HG03039 (cell line): ENCODE measurements around the gene TBL1X.
"Not testable (repeated sequence)": the region's sequence is repeated elsewhere in the genome, so short reads cannot be mapped to it uniquely, and the experiment has no call there.

Experiments
- ATAC-seq: cut with Tn5 transposase; IDR thresholded peaks from one replicate; pipeline ENCODE4 v1.9.1; 2021; ENCODE audit warnings: mild to moderate bottlenecking, moderate library complexity; ENCODE audit not compliant: unreplicated experiment

Gene TBL1X

DNA sequence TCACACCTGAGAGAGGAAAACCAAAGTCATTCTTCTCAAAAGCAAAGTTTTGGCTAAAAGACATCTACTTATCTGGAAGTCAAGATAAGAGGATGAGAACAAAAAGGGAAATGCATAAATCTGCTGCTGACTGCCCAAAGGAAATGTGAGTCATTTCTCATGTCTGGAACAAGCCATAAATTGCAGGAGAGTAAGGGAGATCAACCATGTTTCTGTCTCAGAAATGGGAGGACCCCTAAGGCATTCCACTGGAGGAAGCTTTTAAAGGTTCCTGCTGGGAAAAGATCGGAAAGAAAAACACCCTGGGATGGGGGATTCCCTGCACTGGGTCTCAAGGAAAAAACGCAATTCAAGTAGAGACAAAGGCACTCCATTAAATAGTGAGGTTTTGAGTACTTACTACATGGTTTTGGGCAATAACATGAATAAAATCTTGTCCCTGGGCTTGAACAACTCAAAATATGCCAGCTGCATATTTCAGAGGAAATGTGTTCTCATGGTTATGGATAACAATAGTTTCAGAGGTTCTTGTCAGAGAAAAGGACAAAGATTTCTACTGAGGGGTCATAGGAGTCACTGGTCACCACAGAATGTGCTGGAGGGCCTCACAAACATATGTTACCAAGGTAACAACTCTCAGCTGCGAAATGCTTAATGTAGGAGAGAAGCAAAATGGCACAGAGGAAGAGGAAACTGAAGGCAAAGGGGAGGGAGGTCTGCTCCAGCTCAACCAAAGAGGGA is 281.5 kb downstream of the TBL1X start:
- ATAC-seq: no peak

DNA sequence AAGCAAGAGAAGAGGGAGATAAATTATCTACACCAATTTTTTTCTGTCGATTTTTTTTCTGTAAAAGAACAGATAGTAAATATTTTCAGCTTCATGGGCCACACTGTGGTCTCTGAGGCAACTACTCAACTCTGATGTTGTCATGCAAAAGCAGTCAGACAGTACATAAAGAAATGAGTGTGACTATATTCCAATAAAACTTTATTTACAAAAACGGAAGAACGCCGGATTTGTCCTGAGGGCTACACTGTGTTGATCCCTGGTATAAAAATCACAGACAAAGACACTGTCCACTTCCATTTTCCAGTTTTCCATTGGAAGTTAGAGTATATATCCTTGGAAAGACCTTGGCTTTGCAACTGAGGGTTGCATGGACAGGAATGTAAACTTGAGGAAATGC is 282.8 kb downstream of the TBL1X start:
- no peak for ATAC-seq

DNA sequence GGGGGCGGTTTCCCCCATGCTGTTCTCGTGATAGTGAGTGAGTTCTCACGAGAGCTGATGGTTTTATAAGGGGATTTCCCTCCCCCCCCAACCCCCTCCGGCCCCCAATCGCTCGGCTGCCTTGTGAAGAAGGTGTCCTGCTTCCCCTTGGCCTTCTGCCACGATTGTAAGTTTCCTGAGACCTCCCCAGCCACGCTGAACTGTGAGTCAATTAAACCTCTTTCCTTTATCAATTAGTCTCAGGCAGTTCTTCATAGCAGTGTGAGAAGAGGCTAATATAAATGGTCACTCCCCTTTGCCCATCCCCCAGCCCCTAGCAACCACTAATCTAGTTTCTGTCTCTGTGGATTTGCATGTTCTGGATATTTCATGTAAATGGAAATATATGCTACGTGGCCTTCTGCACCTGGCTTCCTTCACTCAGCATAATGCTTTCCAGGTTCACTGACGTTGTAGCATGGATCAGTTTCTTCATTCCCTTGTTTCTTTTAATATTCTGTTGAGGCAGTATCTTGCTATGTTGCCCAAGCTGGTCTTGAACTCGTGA is 284.4 kb downstream of the TBL1X start:
- no peak for ATAC-seq

DNA sequence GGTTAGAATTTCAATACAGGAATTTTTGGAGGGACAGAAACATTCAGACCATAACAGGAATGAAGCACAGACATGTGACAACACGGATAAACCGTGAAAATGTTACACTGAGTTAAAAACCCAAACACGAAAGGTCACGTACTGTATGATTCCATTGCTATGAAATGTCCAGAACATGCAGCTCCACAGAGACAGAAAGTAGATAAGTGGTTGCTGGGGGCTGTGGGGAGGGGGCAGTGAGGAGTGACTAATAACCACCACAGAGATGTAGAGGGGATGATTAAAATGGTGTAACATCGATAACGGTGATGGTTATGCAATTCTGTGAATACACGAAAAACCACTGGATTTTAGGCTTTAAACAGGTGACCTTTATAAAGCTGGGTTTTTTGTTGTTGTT is 292.5 kb downstream of the TBL1X start:
- ATAC-seq: no peak

DNA sequence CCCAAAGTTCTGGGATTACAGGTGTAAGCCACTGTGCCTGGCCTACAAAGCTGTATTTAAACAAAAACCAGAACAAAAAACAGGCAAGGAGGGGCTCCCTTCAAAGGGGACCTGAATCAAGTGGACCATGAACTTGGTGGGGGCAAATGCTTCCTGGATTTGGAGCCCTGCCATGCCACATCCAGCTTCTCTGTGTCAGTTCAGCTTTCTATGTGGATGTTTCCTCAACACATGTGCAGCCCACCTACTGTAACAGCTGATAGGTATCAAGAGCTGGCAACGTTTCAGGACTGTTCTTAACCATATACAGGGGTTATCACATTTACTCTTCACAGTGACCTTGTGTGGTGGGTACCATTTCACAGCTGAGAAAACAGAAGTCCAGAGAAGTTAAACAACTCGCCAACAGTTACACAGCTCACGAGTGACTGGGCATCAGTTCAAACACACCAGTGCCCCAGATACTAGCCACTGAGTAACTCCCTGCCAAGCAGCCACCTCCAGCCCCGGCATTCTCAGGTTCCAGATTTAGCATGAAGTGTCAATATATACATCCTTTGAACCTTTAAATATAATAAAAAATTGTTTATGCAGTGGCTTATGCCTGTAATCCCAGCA is 293.3 kb downstream of the TBL1X start:
- ATAC-seq: no peak

DNA sequence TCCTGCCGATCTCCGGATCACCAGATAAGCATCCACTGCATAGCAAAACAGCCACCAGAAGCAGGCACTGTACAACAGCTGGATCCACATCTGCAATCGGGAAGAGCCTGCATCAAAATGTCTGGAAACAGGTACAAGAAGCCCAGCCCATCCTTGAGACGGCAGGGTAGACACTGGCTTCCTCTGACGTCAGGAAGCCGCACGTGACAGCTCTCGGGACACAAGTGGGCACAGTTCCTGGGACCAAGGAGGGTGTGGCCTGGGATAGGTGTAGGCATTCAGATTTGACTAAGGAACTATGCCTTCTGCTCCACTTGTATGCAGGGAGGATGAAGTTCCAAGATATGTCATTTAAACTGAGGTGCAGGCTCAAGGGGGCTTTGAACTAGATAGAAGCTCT is 294.5 kb downstream of the TBL1X start:
- no peak for ATAC-seq

DNA sequence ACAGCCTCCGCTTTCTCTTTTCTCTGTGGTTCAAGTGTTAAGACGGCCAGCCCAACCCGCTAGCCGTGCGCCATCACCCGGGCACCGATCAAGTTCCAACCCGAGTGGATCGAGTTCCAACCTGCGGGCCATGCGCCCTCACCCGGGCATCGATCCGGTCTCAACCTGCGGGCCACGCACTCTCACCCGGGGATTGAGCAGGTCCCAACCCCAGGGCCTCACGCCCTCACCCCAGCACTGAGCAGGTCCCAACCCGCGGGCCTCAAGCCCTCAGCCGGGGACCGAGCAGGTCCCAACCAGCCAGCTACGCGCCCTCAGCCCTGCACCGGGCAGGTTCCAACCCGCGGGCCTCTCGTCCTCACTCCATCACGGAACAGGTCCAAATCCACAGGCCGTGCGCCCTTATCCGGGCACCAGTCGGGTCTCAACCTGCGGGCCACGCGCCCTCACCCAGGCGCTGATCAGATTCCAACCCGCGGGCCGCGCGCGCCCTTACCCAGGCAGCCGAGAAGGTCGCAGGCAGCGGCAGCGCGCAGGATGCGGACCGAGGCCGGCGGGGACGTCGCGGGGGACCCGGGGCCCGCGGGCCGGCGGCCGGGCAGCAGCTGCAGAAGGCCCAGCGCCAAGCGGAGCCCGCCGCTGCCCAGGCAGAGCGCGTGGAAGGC is 300.3 kb downstream of the TBL1X start:
- ATAC-seq: no peak

DNA sequence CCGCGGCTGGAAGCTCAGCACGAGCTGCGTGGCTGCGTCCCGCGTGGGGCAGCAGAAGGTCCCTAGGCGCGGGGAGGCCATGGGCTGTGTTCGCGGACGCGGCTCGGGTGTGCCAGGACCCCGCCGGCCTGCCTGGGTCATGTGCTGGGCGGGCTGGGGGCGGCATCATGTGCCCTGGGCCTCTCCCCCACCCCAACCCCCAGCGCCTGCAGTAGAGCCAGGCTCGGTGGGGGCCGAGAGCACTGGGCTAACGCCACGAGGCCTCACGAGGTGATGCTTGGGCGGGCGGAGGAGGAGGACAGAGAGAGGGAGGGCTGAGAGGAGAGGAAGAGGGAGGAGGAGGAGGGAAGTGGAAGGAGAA is 300.9 kb downstream of the TBL1X start, which contains the start of gene GPR143:
Gene GPR143 (minus strand): TSS at position 111 of the 361 bp plus-strand sequence. CDS start 30 bp downstream, at position 81.
- no peak for ATAC-seq

DNA sequence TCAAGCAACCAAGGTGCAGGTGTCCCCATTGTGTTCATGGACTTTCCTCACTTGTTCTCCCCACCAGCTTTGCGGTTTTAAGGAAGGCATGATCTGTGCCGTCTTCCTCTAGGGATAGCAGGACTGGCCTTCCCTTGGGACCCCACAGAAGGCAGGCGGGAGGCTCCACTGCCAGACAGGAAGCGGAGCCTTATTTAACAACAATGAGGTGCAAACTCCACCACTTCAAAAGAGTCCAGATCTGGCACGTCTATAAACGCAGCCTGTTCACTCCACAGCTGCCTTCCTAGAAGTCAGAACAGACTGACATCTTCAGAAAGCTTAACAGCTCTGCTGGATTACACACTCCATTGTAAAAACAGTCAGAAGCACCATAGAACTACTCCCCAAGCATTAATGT is 302.5 kb downstream of the TBL1X start:
- ATAC-seq: no peak

DNA sequence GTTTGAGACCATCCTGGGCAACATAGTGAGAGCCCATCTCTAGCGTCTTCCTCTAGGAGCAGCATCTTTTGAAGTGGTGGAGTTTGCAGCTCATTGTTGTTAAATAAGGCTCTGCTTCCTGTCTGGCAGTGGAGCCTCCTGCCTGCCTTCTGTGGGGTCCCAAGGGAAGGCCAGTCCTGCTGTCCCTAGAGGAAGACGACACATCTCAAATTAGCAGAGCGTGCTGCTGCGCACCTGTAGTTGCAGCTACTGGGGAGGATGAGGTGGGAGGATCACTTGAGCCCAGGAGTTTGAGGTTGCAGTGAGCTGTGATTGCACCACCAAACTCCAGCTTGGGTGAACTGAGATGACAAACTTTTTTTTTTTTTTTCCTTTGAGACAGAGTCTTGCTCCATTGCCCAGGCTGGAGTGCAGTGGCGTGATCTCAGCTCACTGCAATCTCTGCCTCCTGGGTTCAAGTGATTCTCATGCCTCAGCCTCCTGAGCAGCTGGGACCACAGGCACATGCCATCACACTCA is 303.5 kb downstream of the TBL1X start:
- ATAC-seq: not testable (repeated sequence)

DNA sequence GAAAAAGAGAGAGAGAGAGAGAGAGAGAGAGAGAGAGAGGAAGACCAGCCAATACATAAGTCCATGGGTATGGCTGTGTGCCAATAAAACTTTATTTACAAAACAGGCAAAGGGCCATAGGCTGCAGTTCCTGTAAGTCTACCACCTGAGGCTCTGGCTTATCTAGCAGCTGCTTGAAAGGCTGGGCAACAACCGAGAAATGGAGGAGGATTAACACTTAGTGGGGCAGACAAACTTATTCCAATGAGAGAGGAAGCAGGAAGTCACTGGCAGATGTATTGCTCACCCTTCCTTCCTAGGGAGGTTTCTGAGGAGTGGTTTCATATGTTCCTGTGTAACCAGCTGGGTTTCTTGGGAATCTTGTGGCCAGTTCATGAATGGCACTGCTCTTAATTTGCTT is 305.5 kb downstream of the TBL1X start:
- no peak for ATAC-seq

DNA sequence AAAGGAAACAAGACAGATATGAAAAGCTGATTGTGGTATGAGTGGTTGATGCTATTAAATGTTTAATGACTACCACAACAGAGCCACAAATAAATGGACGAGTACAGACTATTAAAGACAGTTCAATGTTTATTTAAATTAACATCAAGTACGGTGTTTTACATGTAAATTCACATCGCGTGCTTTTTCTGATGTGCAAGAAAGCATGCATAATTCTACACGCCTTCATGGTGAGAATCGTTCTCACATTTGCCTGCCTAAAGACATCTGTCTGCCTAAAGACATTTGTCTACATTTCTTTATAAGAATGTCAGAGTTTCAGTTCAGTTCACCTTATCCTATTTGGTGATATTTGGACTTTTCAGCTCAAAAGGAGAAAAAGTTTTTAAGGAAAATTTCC is 308.1 kb downstream of the TBL1X start:
- no peak for ATAC-seq

DNA sequence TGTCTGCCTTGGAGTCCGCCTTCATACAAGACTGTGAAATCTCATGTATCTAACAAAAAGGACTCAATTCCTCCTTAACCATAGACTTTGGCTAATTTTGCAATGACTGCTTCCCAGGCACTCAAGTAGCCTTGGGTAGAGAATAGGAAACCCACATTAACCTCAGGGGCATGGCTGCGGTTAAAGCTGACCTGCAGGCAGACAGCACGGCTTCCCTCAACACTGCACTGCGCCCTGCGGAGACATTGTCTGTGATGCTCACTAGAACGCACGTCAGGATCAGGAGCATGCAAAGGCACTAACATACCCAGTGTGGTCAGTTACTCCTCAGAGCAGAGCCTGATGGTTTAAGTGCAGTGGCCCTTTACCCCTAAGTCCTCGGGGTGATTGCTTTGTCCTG is 311.1 kb downstream of the TBL1X start:
- ATAC-seq: no peak

DNA sequence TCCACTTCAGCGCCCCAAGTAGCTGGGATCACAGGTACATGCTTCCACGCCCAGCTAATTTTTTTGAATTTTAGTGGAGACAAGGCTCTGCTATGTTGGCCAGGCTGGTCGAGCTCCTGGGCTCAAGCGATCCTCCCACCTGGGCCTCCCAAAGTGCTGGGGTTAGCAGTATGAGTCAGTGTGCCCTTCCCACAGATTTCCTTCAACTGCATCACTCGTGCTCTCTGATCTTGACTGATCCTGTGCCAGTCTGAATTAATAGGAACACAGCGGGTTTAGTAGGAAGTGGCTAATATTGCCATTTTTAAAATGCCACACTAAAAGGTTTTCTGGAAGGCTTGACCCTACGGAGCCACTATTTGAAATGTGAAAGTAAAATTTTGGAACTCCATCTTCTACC is 317.1 kb downstream of the TBL1X start:
- no peak for ATAC-seq

DNA sequence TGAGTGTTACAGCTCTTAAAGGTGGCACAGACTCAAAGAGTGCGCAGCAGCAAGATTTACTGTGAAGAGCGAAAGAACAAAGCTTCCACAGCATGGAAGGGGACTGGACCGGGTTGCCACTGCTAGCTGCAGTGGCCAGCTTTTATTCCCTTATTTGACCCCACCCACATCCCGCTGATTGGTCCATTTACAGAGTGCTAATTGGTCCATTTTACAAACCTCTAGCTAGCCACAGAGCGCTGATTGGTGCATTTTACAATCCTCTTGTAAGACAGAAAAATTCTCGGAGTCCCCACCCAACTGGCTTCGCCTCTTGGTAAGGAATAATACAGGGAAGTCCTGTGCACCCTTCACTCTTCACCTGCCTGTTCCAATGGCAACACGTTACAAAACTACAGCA is 319.5 kb downstream of the TBL1X start:
- ATAC-seq: no peak

DNA sequence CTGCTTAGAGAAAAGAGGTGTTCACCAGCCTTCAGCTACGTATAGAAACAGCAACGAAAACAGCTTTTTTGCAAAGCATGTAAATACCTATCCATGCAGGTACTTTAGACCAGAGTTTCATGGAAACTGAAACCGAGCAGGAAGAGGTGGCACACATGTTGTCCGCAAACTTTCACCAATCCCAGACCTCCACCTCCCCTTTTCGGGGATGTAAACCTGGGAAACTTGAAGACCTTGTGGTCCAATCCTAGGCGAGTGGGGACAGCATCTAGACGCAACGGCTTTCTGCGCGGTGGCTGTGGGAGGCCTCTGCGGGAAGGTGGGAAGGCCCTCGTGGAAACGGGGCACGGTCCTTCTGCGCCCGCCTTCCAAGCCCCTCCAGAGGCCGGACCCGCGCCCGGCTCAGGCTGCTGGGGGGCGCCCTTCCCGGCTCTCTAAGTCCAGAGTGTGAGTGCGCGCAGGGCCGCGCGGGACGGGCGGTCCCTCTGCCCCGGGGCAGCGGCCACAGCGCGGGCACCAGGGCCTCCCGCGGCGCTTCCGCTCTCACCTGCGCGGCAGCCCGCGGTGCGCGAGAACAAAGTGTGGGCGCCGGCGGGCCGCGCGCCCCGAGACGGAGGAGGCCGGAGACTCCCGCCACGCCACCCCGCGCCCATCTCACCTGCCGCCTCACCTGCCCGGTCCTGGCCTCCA is 320.5 kb downstream of the TBL1X start:
- ATAC-seq: no peak

DNA sequence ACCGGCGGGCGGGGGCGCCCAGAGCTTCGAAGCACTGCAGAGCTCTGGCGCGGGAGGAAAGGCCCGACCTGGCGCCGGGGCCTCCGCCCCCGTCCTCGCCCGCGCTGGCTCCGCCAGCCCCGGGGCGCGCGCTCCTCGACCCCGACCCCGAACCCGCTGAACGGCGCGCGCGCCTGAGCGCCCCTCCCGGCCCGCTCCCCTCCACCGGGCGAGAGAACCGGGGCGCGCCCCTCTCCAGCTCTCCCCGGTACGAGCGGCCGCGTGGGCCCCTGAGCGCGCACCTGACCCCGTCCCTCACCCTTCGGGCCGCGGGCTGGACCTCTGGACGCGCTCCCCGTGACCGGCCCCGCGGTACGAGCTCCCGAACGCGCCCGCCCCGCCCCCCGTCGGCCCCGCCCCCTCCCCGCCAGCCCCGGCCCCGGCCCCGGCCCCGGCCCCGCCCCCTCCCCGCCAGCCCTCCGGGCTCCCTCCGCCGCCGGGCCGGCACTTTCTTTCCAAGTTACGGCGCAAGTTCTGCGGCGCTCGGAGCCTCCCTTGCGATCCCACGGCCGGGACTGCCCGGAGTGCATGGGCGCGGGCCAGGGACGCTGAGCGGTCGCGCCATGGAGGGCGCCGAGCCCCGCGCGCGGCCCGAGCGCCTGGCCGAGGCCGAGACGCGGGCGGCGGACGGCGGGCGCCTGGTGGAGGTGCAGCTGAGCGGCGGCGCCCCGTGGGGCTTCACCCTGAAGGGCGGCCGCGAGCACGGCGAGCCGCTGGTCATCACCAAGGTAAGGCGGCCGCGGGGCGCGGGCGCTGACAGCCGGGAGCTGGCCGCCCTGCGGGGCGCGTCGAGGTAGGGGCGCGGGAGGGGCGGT is 321.3 kb downstream of the TBL1X start, which contains the start of gene SHROOM2:
Gene SHROOM2 (plus strand): TSS at position 486 of the 854 bp plus-strand sequence. CDS start 117 bp downstream, at position 603.
- ATAC-seq: no peak

DNA sequence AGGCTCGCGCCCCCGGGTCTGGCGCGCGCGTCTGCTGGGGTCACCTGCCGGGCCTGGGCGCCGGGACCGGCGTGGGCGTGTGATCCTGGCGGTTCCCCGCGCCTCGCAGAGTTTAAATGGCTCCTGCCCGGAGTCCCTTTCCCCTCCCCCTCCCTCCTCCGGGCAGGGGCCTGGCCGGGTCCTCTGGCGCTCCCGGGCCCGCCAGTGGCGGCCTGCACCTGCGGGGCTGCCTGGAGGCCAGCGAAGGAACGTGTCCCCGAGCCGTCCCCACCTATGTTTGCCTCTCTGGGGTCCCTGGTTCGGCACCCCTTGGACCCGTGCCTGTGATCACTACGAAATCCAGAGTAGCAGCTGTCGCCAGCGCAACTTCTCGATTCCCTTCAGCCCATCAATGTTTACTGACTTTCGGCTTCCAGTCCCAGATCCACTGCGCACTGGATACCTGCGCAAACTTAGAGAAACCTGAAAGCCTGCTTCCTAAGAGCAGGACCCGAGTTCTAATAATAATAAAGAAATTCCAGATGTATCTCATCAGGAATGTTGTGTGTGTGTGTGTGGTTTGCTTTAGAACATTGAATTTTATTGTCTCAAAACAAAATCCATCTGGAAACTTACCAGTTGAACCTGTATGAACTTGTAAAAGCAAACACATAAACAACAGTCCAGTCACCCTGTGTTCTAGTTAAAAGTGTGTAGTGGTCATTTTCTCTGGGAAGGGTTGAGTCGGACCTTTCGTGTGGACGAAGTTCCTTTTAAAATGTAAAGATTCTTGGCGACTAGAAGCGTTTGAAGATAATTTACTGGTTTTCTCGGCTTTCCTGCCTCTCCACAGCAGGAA is 322.2 kb downstream of the TBL1X start:
- ATAC-seq: no peak

DNA sequence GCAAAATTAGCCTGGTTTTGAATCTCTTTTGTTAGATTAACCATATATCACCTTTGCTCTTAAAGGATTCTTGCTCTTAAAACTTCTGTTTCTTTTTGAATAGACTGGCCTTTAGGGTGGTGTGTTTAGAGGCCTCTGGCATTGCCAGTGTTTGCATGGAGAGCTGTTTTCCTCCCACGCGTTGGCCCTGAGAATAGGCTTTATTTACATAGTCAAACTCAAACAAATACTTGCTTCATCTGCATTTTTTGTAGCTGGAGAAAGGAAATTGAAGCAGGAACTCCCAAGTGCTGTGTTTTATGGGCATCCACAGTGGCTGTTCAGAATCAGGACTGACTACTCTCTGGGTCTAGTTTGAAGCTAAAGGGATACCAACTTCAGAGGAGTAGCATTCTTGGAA is 324.1 kb downstream of the TBL1X start:
- no peak for ATAC-seq
